HL-60 (cell line): ENCODE data around the gene LIX1L.

ENCODE experiments used
- GABPA ChIP-seq: IDR thresholded peaks from 2 replicates; pipeline ENCODE4 v1.6.1; 2012; ENCODE audit warnings: low read depth
- POLR2AphosphoS5 ChIP-seq: IDR thresholded peaks from 2 replicates; pipeline ENCODE4 v1.6.1; 2012; ENCODE audit warnings: low read depth
- TF ChIP-seq, protein P1 (sequence below): IDR thresholded peaks from one replicate; pipeline ENCODE4 v1.5.1; 2011; ENCODE audit warnings: low read length, control low read depth, inconsistent platforms; ENCODE audit not compliant: insufficient read depth
- TF ChIP-seq, protein P2 (sequence below): IDR thresholded peaks from 2 replicates; pipeline ENCODE4 v1.6.1; 2012; ENCODE audit warnings: low read depth; ENCODE audit not compliant: insufficient replicate concordance

GRCh38 chr1:145964328-145965118 lies 6.7 kb upstream of the LIX1L start, which contains the start of the genes ANKRD34A and POLR3GL:
- TF ChIP-seq, protein P1, sequence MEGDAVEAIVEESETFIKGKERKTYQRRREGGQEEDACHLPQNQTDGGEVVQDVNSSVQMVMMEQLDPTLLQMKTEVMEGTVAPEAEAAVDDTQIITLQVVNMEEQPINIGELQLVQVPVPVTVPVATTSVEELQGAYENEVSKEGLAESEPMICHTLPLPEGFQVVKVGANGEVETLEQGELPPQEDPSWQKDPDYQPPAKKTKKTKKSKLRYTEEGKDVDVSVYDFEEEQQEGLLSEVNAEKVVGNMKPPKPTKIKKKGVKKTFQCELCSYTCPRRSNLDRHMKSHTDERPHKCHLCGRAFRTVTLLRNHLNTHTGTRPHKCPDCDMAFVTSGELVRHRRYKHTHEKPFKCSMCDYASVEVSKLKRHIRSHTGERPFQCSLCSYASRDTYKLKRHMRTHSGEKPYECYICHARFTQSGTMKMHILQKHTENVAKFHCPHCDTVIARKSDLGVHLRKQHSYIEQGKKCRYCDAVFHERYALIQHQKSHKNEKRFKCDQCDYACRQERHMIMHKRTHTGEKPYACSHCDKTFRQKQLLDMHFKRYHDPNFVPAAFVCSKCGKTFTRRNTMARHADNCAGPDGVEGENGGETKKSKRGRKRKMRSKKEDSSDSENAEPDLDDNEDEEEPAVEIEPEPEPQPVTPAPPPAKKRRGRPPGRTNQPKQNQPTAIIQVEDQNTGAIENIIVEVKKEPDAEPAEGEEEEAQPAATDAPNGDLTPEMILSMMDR, result no peak
- TF ChIP-seq, protein P2, sequence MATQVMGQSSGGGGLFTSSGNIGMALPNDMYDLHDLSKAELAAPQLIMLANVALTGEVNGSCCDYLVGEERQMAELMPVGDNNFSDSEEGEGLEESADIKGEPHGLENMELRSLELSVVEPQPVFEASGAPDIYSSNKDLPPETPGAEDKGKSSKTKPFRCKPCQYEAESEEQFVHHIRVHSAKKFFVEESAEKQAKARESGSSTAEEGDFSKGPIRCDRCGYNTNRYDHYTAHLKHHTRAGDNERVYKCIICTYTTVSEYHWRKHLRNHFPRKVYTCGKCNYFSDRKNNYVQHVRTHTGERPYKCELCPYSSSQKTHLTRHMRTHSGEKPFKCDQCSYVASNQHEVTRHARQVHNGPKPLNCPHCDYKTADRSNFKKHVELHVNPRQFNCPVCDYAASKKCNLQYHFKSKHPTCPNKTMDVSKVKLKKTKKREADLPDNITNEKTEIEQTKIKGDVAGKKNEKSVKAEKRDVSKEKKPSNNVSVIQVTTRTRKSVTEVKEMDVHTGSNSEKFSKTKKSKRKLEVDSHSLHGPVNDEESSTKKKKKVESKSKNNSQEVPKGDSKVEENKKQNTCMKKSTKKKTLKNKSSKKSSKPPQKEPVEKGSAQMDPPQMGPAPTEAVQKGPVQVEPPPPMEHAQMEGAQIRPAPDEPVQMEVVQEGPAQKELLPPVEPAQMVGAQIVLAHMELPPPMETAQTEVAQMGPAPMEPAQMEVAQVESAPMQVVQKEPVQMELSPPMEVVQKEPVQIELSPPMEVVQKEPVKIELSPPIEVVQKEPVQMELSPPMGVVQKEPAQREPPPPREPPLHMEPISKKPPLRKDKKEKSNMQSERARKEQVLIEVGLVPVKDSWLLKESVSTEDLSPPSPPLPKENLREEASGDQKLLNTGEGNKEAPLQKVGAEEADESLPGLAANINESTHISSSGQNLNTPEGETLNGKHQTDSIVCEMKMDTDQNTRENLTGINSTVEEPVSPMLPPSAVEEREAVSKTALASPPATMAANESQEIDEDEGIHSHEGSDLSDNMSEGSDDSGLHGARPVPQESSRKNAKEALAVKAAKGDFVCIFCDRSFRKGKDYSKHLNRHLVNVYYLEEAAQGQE, result peak; percentile 26
- TF ChIP-seq POLR2AphosphoS5 (peak; percentile 88), GABPA (no peak)
